ENCODE results near the gene WNT1.

The WNT1 gene

DNA sequence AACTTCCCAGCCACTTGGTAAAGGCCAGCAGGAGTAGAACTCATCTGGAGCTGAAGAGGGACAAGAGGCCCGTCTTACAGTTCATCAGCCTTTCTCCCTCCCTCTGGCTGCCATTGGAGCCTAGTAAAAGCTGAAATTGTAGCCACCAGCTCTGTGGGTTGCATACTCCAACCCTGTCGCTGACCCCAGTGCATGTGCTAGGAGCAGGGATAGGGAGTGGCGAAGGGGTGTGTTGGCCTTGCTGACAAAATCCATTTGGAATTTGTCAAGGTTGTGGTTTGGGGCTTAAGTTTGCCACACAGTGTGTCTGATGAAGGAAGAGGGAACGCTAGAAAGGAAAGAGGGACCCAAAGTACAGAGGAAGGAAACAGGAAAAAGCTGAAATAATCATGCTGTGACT, 16.8 kb upstream of the WNT1 start:
- no peak for DNase-seq (ENCODE audit: low read depth, low spot score)

GRCh38 chr12:48961801-48962200, 16.3 kb upstream of the WNT1 start:
- DNase-seq (ENCODE audit: low read depth, low spot score): no peak

DNA sequence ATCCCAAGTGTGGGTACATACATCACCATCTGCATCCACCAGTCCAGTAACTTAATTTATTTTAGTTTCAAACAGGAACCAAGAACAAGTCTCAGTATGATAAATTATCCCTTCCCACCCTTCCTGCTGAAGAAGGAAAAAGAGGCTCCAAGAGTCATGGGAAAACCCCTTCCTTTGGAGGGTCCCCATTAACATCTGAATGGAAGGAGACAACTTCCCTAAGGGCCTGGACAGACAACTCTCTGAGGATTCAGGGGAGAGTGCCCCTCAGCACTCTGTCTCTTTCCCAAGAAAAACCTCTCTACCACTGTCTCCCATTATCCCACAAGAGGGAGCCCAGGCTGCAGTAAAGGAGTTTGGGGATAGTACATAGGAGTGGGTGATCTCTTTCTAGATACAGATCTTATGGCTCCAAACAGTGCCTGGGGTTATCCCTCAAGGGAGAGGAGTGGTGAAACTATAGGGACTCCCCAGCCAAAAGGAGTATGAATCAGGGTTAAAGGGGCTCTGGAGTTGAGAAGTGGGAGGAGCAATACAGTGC, 12.8 kb upstream of the WNT1 start:
- DNase-seq (ENCODE audit: low read depth, low spot score): peak; percentile 83

GRCh38 chr12:48966177-48966895, 11.8 kb upstream of the WNT1 start:
- no peak for DNase-seq (ENCODE audit: low read depth, low spot score)

DNA sequence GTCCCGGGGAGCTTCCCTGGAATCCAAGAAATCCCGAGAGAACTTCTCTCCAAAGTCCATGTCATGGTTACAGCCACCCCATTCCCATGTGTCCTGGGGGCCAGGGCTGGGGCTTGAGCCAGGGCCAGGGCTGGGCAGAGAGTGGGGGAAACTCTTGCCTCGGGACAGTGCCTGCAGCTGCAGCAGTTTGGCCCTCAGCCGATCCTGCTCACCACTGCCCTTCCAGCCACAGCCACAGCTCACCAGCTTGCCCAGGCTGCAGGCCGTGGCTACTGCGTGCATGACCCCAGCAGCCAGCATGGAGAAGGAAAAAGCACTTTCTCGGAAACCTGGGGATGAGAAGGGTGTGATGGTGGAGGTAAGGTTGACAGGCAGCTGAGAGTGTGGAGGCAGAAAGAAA, 10.1 kb upstream of the WNT1 start:
- no peak for DNase-seq (ENCODE audit: low read depth, low spot score)

- no peak for DNase-seq (ENCODE audit: low read depth, low spot score)
Measured at GRCh38 chr12:48968467-48968866, 9.7 kb upstream of the WNT1 start.

DNA sequence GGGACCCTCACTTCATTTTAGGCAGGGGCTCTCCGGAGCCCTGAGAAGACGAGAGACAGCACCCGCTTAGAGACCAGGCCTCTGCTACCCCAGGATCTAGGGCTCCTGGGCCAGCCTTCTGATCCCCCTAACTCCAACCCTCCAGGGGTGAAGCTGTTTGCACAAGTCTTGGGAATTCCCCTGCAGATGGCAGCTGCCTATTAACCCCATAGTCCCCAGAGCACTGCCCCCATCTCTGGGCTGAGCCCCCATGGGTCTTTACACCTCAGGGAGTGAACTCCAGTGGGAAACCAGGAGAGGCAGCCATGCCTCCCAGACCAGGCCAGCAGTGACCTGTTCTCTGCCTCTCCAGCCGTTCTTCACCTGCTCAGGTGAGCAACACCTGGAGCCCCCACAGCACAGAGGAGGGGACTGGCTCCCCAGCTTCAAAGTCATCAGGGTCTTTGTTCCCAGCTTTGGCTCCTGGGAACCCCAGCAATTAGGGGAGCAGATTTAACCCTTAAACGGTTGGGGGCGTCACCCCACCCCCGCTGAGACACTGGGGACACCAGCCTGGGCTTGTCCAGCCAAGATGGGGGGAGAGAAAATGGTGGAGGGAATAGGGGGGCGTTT, 8.9 kb upstream of the WNT1 start:
- no peak for DNase-seq (ENCODE audit: low read depth, low spot score)

DNA sequence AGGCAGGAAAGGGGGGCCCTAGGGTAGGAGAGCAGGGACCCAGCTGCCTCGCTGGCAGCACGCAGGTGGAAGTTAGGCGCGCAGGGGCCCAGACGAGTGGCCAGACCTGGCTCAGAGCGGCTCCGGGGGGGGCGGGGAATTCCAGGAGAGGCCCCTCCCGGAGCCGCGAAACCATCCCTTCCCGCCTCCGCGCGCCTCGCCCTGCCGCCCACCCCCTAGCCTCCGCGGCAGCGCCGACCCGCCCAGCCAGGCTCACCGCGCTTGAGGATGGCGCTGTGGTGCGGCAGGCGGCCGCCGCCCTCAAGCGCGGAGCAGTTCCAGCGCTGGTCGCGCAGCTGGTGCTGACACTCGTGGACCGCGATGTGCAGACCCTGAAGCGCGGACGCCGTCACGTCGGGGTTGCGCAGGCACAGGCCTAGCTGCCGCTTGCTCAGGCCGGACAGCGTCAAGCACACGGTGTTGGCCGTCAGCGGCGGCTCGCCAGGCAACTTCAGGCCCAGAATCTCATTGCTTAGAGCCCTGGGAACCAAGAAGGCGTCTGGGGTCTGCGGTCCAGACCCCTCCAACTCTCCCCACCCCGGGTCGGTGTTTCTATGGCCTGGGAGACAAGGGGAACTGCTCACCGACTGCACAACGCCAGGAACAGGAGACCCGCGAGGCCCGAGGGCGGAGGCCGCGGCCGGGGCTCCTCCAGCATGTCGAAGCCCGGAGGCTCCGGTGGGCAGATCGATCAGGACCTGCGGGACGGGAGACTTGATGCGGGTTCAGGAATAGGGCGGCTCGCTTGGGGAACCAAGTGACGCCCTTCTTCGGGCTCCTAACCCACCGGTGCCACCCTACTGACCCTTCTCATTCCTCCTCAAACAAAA, 8.1 kb upstream of the WNT1 start:
- no peak for DNase-seq (ENCODE audit: low read depth, low spot score)

- no peak for DNase-seq (ENCODE audit: low read depth, low spot score)
Measured at GRCh38 chr12:48970702-48971334, 7.3 kb upstream of the WNT1 start.

DNA sequence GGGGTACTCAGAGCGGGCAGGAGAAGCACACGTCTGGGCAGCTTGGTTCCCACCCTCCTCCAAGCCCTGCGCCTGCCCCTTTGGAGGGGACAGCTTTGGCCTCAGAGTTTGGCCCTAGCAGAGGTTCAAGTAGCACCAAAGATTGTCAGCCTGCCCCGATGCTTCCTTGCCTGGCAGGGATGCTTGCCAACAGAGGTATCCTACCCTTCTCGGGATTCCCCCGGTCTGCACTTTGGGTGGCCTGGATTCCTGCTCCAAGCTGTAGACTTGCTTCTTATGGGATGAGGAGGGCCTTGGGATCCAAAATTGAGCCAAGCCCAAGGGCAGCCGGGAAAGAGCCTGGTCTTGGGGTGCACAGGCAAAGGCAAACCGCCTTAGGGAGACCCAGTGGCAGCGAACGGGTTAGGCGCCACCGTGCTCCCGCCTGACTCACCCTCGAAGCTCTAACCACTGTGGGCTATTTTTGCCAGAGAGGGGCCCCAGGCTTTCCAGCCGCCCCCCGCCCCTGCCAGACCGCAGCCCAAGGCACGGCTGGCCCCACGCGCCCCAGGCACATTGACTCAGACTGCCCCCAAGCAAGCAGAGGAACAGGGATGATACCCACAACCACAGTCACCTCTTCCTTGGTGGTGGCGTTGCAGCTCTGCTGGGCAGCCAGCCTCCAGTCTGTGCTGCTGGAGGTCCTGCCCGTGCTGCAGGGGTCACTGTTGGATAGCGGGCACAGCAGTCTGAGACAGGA, 5.7 kb upstream of the WNT1 start:
- no peak for DNase-seq (ENCODE audit: low read depth, low spot score)

GRCh38 chr12:48972952-48973483, 5.1 kb upstream of the WNT1 start:
- no peak for DNase-seq (ENCODE audit: low read depth, low spot score)

- DNase-seq (ENCODE audit: low read depth, low spot score): no peak
Measured at GRCh38 chr12:48973531-48973930, 4.6 kb upstream of the WNT1 start.

- no peak for DNase-seq (ENCODE audit: low read depth, low spot score)
Measured at GRCh38 chr12:48973941-48974673, 4.0 kb upstream of the WNT1 start.

DNA sequence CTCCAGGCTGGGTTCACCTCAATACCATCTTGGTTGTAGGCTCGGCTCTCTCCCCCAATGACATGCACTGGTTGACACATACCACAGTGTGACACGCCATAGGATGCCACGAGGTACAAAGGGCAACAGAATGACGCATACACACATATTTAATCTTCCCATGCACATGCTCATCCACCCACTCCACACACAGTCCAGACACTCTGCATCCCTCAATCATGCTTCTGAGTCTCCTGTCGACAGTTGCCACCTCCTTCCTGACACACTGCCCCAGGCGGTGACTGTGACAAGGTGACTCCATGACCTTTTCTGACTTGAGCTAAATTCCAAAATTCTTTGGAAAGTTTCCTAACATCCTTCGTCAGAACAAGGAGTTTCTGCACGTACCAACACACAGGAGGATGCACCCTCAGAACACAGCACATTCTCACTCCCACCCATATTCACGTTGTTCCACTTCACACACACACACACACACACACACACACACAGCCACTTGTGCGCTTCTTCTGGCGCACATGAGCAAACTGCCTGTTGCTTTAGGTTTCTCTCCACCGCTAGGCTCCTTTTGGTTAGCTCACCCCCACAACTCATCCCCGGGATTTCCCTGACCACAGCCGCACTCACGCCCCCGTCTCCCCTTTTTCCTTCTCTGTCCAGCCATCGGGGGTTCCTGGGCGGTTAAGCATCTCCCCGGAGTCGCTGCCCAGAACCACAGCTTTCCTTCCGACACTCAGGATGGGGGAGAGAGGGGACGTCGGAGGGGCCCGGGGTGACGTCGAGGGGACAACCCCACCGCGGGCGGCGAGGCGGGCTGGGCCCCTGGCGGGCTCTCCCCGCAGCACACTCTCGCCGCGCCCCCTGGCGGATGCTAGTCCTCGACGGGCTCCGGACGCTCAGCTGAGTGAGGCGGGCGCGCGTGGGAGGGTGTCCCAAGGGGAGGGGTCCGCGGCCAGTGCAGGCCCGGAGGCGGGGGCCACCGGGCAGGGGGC, 536 bp upstream of the WNT1 start:
- no peak for DNase-seq (ENCODE audit: low read depth, low spot score)

DNA sequence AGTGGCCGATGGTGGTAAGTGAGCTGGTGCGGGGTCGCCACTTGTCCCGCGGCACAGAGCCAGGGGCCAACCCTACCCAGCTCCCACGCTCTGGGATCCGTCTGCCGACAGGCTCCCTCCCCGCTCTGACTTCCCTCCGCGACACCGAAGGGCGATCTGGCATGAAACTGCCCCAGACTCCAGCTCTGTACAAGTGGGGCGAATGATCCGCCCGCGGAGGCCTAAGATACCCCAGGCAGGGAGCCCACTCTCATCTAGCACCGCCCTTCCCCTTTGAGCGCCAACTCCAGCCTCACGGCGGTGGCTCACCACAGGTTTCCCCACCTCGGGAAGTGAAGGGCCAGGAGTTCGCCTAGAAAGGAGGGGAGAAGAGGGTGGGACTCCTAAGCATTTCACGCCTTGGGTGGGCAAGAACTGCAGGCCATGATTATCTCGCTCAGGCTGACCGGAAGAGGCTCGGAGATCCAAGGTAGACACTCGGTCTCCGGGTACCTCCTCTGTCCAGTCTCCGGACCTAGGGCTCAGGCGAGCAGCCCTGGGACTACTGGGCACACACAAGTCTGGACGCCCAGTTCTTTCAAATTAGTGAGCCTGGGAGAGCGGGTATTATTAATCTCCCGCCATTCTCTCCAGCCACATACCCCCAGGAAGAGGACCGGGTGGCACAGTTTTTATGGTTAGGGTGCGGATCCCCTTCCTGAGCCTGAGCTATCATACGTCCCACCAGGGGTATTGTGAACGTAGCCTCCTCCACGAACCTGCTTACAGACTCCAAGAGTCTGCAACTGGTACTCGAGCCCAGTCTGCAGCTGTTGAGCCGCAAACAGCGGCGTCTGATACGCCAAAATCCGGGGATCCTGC, 849 bp downstream of the WNT1 start:
- DNase-seq (ENCODE audit: low read depth, low spot score): no peak

- DNase-seq (ENCODE audit: low read depth, low spot score): no peak
Measured at GRCh38 chr12:48979602-48980388, 1.7 kb downstream of the WNT1 start.

- DNase-seq (ENCODE audit: low read depth, low spot score): no peak
Measured at GRCh38 chr12:48980389-48980952, 2.3 kb downstream of the WNT1 start.
